ENCODE measurements around the gene WRAP53.

DNA sequence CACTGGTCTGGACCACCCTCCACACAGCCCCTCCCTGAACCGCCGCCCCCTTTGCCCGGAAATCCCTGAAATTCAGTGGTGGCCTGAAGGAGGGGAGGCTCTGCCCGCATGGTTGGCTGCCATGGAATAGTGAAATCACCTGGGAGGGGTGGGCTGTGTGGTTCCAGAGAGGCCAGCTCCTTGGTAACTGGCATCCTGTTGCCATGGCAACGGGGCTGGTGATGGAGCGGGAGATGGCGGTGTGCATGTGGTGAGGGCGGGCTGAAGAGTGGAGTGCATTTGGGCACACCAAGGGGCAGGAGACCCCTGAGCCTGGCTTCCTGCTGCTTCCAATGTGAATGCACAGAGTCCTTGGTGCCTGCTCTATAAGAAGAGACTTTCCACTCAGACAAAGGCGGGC is 19.2 kb downstream of the WRAP53 start:
- TF ChIP-seq RCOR1 (IDR thresholded peaks at IDR 0.05; ENCODE audit: low read length) (no peak), POLR2AphosphoS5 (IDR thresholded peaks at IDR 0.05; ENCODE audit: low read depth, low read length) (no peak)
- TF ChIP-seq, protein P1, sequence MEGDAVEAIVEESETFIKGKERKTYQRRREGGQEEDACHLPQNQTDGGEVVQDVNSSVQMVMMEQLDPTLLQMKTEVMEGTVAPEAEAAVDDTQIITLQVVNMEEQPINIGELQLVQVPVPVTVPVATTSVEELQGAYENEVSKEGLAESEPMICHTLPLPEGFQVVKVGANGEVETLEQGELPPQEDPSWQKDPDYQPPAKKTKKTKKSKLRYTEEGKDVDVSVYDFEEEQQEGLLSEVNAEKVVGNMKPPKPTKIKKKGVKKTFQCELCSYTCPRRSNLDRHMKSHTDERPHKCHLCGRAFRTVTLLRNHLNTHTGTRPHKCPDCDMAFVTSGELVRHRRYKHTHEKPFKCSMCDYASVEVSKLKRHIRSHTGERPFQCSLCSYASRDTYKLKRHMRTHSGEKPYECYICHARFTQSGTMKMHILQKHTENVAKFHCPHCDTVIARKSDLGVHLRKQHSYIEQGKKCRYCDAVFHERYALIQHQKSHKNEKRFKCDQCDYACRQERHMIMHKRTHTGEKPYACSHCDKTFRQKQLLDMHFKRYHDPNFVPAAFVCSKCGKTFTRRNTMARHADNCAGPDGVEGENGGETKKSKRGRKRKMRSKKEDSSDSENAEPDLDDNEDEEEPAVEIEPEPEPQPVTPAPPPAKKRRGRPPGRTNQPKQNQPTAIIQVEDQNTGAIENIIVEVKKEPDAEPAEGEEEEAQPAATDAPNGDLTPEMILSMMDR (IDR thresholded peaks at IDR 0.05), result no peak
